ENCODE data around the gene ACTL6B.

GRCh38 chr7:100673942-100674410 is 17.7 kb upstream of the ACTL6B start:
- no peak for TF ChIP-seq POLR2A (IDR thresholded peaks at IDR 0.05; ENCODE audit: extremely low read depth, insufficient read length)
- TF ChIP-seq, protein P1, sequence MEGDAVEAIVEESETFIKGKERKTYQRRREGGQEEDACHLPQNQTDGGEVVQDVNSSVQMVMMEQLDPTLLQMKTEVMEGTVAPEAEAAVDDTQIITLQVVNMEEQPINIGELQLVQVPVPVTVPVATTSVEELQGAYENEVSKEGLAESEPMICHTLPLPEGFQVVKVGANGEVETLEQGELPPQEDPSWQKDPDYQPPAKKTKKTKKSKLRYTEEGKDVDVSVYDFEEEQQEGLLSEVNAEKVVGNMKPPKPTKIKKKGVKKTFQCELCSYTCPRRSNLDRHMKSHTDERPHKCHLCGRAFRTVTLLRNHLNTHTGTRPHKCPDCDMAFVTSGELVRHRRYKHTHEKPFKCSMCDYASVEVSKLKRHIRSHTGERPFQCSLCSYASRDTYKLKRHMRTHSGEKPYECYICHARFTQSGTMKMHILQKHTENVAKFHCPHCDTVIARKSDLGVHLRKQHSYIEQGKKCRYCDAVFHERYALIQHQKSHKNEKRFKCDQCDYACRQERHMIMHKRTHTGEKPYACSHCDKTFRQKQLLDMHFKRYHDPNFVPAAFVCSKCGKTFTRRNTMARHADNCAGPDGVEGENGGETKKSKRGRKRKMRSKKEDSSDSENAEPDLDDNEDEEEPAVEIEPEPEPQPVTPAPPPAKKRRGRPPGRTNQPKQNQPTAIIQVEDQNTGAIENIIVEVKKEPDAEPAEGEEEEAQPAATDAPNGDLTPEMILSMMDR (IDR thresholded peaks at IDR 0.05; ENCODE audit: low read depth, low read length), result no peak
- TF ChIP-seq MYC (IDR thresholded peaks at IDR 0.05; ENCODE audit: low read depth, low read length), result peak; percentile 43; the same call in 1 of the 2 replicates
